Panc1 (cell line): ENCODE results near the gene FGFBP1.

Source experiments
- CTCF ChIP-seq: fragments of 450-650 bp; IDR thresholded peaks from 2 replicates; pipeline ENCODE4 v1.5.1; 2017; ENCODE audit warnings: mild to moderate bottlenecking
- POLR2AphosphoS5 ChIP-seq: IDR thresholded peaks from 2 replicates; pipeline ENCODE4 v1.6.1; 2012; ENCODE audit warnings: mild to moderate bottlenecking, low read depth, low read length, moderate library complexity
- REST ChIP-seq, 2 experiments: IDR thresholded peaks; 2 replicates each; pipeline ENCODE4 v1.6.1; 2011 to 2012; ENCODE audit warnings: low read depth in 2 of 2, control low read depth in 1 of 2, low read length in 1 of 2, mild to moderate bottlenecking in 1 of 2, moderate library complexity in 1 of 2; ENCODE audit not compliant: insufficient read depth in 1 of 2
- SIN3A ChIP-seq: IDR thresholded peaks from 2 replicates; pipeline ENCODE4 v1.6.1; 2012; ENCODE audit warnings: low read depth, mild to moderate bottlenecking, low read length, moderate library complexity, borderline replicate concordance; ENCODE audit not compliant: insufficient read depth
- TCF7L2 ChIP-seq: IDR thresholded peaks from 2 replicates; pipeline ENCODE4 v1.6.1; 2011; ENCODE audit warnings: mild to moderate bottlenecking, low read depth, low read length, inconsistent platforms

- TF ChIP-seq POLR2AphosphoS5 (no peak), CTCF (no peak), REST (IDR thresholded peaks at IDR 0.05; ENCODE audit: insufficient read depth in 1 of 2, low read depth in 2 of 2, low read length in 1 of 2) (no peak), SIN3A (no peak), TCF7L2 (no peak)
Measured at GRCh38 chr4:15897577-15897976, 41.0 kb downstream of the FGFBP1 start.
